ENCODE data around the gene NOL6.

NOL6 gene

GRCh38 chr9:33414268-33414667, 59.5 kb downstream of the NOL6 start:
- TF ChIP-seq CTCF (IDR thresholded peaks at IDR 0.05; ENCODE audit: low read depth, low read length, missing control alignments) = no peak
- DNase-seq = no peak
- in situ Hi-C loops (cut with HindIII; ENCODE audit: low pct_ligation_motif_present, low sequenced_read_pairs) = no loop called here
- H3K27ac ChIP-seq = no peak overlapping the region
- H3K27me3 ChIP-seq (replicated peaks) = no peaks in the 10 kb centered on the region
- no peaks in the 10 kb centered on the region for H3K36me3 ChIP-seq (replicated peaks)
- no peak overlapping the region for H3K4me3 ChIP-seq (ENCODE audit: low read depth, low read length)

Data from brain microvascular endothelial cell (primary cell).